Activated naive CD4-positive, alpha-beta T cell treated with anti-CD3 and anti-CD28 coated beads for 36 hours (primary cell): ENCODE measurements around the gene TMEM178A. TPM values are rescaled to one million over a fixed set of nuclear protein-coding genes. Genes with fewer than 3 reads are reported as not detected.
A peak's percentile ranks its signal among the peaks of the same experiment; 100 is the strongest.

Source experiments
- CTCF ChIA-PET: fragments of 350-600 bp; sonication (Branson Sonifier 250); formaldehyde crosslinking; loops from one replicate; lab custom pipeline; 2021; ENCODE audit warnings: antibody characterized with exemption; lab: Charles Lee
- DNase-seq: peaks from one replicate; pipeline ENCODE4 v3.0.0-alpha.2; 2020
- H3K27ac Mint-ChIP-seq: one replicate; pipeline ENCODE4 v1.8.0; 2021; ENCODE audit warnings: mild to moderate bottlenecking, mixed read lengths
- H3K27me3 Mint-ChIP-seq: one replicate; pipeline ENCODE4 v1.8.0; 2021; ENCODE audit warnings: low read depth, mixed read lengths
- H3K36me3 Mint-ChIP-seq: one replicate; pipeline ENCODE4 v1.8.0; 2021; ENCODE audit warnings: low read depth, mixed read lengths
- H3K4me1 Mint-ChIP-seq: one replicate; pipeline ENCODE4 v1.8.0; 2021; ENCODE audit warnings: low read depth, mixed read lengths
- H3K4me3 Mint-ChIP-seq: one replicate; pipeline ENCODE4 v1.8.0; 2021; ENCODE audit warnings: mild to moderate bottlenecking, moderate library complexity, mixed read lengths
- H3K9me3 Mint-ChIP-seq: one replicate; pipeline ENCODE4 v1.8.0; 2021; ENCODE audit warnings: mixed read lengths
- intact Hi-C: fragments of 100-400 bp; cut with micrococcal nuclease; formaldehyde crosslinking; loops from one replicate; pipeline ENCODE4 v1.15.1; 2023
- total RNA-seq, 2 experiments: library from RNA; stranded (reverse); gene quantifications; one replicate each; pipeline ENCODE4 v1.2.3, GENCODE V29; 2021

TMEM178A gene
- total RNA-seq, 2 experiments from 2014 or later, result 0.25 to 0.55 TPM

DNA sequence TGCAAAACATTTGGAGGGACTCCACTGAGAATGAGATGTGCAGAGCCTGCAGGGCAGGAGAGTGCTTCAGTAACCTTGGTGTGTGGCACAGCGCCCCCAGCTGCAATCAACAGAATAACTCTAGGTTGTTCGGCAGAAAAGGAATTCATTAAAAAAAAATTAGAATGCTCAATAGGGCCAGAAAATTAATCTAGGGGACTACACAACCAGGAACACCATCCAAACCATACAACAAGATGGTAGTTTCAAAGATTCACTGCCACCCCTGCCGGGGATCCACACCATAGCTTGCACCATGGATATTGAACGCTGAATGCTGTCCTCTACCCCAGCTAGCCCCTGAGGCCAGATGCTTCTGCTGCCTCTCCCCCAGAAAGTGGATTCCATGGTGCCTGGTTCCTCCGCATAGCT lies 63.2 kb downstream of the TMEM178A start:
- peaks cover 2% of the 10 kb centered on the region for H3K4me1 Mint-ChIP-seq
- CTCF ChIA-PET, result interaction anchor here (0.6 to 3.0 kb wide), 11 partner anchors 9 to 669 kb away, joined by 3 to 11 read pairs (median 3); no protein-coding TSS in a partner anchor
- peaks cover 13% of the 10 kb centered on the region for H3K36me3 Mint-ChIP-seq
- no peaks in the 10 kb centered on the region for H3K9me3 Mint-ChIP-seq
- no peak overlapping the region for H3K27ac Mint-ChIP-seq
- intact Hi-C loops, result no loop called here
- H3K27me3 Mint-ChIP-seq, result no peaks in the 10 kb centered on the region
- peak; percentile 63 for DNase-seq
- no peak overlapping the region for H3K4me3 Mint-ChIP-seq

DNA sequence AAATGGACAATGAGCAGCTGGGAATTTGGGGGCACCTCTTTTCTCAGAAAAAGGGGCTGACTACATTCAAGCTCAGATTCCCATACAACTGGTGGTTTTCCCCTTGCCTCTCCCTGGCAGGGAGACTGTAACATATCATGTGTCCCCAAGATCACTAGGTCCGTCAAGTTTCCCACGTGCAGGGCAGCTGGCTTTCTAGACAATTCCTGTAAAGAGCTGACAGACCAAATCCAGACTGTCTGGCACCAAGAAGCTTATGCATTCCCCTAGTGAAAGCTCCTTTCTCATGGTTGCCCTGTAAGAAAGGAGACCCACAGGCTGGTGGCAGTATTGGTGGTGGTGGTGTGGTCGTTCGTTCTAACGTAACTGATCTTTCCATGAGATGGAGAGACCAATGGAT lies 64.6 kb downstream of the TMEM178A start:
- Mint-ChIP-seq H3K27ac (no peak overlapping the region), H3K36me3 (peaks cover 24% of the 10 kb centered on the region), H3K9me3 (no peaks in the 10 kb centered on the region), H3K4me1 (peaks cover 2% of the 10 kb centered on the region), H3K27me3 (no peaks in the 10 kb centered on the region), H3K4me3 (no peak overlapping the region)
- no peak for DNase-seq
- CTCF ChIA-PET, result interaction anchor here (0.7 to 3.0 kb wide), 11 partner anchors 8 to 353 kb away, joined by 3 to 11 read pairs (median 3); no protein-coding TSS in a partner anchor
- intact Hi-C loops, result loop anchor here (1.0 to 10.0 kb wide), 8 partner anchors 193 to 785 kb away; no protein-coding TSS in a partner anchor

DNA sequence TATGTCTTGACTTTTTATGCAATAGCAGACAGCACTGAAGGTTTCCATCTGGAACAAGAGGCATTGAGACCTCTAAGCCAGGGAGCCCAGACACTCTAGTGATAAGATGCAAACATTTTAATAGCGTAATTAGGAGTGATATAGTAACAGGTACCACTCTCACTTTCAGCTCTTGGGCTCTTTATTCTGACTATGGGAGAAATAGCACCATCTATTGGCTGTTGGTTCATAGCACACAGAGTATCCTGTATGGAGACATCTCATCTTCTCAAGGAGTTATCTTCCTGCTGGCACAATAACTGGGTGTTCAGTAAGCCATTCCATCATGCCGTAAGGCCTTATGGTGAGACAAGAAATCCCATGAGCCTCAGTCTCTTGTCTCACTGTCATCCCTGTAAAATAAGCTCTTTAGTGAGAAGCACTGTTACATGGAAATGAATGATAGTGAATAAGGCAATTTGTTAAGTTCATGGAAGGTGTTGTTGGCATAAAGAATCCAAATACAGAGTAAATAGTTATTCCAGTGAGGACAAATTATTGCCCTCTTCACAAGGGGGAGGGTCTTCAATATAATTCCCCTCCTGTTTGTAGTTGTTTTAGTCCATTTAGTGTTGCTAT lies 65.1 kb downstream of the TMEM178A start:
- Mint-ChIP-seq H3K4me3 (no peak overlapping the region), H3K9me3 (no peaks in the 10 kb centered on the region), H3K27me3 (no peaks in the 10 kb centered on the region), H3K27ac (no peak overlapping the region), H3K36me3 (peaks cover 29% of the 10 kb centered on the region), H3K4me1 (peaks cover 2% of the 10 kb centered on the region)
- intact Hi-C loops, result loop anchor here (1.0 to 10.0 kb wide), 8 partner anchors 193 to 786 kb away; no protein-coding TSS in a partner anchor
- CTCF ChIA-PET, result interaction anchor here (0.7 to 3.0 kb wide), 8 partner anchors 10 to 353 kb away, joined by 3 to 11 read pairs (median 3); no protein-coding TSS in a partner anchor
- DNase-seq, result no peak

DNA sequence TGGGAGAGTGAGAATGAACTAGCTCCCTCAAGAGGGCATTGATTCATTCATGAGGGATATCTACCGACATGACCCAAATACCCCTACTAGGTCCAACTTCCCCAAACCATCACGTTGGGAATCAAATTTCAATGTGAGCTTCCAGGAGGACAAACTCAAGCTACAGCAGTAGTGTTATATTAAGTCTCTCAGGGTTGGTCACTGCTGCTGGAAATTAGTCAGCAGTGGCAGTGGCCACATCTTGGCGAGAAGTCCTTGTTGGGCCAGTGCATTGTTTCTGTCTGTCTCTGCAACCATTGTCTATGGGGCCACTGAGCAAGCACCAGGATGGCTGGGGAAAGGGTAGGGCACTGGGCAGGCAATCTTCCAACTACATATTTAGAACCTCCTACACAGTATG lies 65.8 kb downstream of the TMEM178A start:
- H3K27ac Mint-ChIP-seq, result no peak overlapping the region
- H3K9me3 Mint-ChIP-seq, result no peaks in the 10 kb centered on the region
- intact Hi-C loops, result loop anchor here (5.0 to 10.0 kb wide), 3 partner anchors 194 to 787 kb away; no protein-coding TSS in a partner anchor
- no peak overlapping the region for H3K4me3 Mint-ChIP-seq
- no peak for DNase-seq
- no peaks in the 10 kb centered on the region for H3K4me1 Mint-ChIP-seq
- CTCF ChIA-PET, result interaction anchor here (1.3 to 1.9 kb wide), 2 partner anchors 17 to 354 kb away, joined by 3 to 6 read pairs; no protein-coding TSS in a partner anchor
- peaks cover 32% of the 10 kb centered on the region for H3K36me3 Mint-ChIP-seq
- no peaks in the 10 kb centered on the region for H3K27me3 Mint-ChIP-seq

DNA sequence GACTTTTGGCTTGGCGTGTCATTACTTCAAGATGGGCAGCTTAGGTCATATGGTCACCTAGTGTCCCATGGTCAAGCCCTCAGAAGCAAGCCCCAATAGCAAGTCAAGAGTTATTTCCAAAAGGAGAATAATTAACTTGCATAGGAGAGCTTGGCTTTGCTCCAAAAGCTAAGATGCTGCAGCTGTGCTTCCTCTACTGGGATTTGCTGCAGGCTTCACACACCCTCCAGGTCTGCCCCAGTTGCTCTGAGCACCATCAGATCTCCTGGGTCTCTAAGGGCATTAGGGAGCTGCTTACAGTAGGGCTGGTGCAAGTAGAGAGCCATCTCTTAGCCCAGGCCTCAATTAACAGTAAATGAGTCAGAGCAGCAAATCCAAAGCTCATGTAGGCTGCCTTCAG lies 66.8 kb downstream of the TMEM178A start:
- Mint-ChIP-seq H3K36me3 (peaks cover 37% of the 10 kb centered on the region), H3K27ac (no peak overlapping the region), H3K27me3 (no peaks in the 10 kb centered on the region), H3K9me3 (no peaks in the 10 kb centered on the region), H3K4me3 (no peak overlapping the region), H3K4me1 (no peaks in the 10 kb centered on the region)
- CTCF ChIA-PET, result interaction anchor here (0.6 kb wide), 1 partner anchor 217 kb away, joined by 3 read pairs; no protein-coding TSS in a partner anchor
- no peak for DNase-seq
- intact Hi-C loops, result loop anchor here (5.0 to 10.0 kb wide), 3 partner anchors 195 to 788 kb away; no protein-coding TSS in a partner anchor

DNA sequence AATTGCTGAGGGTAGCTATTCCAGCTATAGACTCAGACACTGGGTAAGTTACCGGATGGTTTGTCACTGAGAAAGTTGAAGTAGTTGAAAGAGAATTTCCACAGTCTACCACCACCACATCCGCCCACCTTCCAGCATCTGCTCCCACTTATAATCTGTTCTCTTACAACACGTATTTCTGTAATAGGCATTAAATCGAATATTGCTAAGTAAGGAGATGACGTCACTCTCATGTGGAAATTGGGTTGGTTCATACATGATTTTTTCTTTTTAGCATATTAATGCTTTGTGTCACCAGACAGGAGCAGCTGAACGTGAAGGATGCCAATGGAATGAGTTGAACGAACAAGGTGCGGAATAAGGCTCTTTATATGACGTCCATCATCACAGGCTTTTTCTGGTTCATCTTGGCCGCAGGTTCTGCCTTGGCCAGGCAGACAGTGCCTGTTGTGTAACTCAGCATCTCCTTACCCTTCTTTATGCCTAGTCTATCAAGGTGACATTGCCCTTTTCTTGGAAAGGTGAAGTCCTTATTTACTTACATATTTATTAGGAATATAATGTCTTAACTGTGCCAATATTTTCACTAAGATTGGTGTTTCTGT lies 67.5 kb downstream of the TMEM178A start:
- DNase-seq, result no peak
- Mint-ChIP-seq H3K4me3 (no peak overlapping the region), H3K4me1 (peaks cover 2% of the 10 kb centered on the region), H3K27me3 (no peaks in the 10 kb centered on the region), H3K36me3 (peaks cover 44% of the 10 kb centered on the region), H3K9me3 (no peaks in the 10 kb centered on the region), H3K27ac (no peak overlapping the region)
- intact Hi-C loops, result loop anchor here (5.0 to 10.0 kb wide), 3 partner anchors 196 to 788 kb away; no protein-coding TSS in a partner anchor
- CTCF ChIA-PET, result no interaction called here

DNA sequence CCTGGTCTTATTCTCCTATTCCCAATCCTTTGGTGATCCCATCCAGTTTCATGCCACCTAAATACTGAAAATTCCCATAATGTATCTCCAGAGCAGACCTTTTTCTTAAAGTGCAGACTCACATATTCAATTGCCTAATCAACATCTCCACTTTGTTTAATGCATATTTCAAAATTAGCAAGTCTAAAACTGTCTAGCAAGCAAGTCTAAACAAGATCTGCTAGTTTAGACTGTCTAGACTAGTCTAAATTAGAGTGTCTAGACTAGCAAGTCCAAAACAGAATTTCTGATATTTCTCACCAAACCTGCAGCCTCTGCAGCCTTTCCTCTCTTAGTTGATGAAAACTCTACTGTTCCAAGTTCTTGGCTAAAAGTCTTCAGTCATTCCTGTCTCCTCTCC lies 68.7 kb downstream of the TMEM178A start:
- intact Hi-C loops, result loop anchor here (5.0 to 10.0 kb wide), 3 partner anchors 197 to 790 kb away; no protein-coding TSS in a partner anchor
- CTCF ChIA-PET, result no interaction called here
- H3K4me3 Mint-ChIP-seq, result no peak overlapping the region

DNA sequence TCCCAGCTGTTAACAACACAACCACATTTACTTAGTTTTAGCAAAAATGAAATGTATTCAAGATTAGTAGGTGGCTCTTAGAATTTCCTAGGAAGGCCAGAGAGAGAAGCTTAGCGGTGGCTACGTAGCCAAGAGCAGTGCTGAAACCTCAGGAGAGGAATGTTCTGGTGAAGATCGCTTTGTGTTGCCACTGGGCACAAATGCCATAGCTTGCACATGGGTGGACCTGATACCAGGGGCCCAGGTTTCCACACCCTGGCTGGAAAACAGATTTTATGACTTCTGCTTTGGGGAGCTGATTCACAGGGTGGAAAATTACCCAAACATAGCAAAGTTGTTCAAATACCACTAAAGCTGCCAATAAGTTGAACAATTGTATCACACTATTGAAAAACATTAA lies 69.9 kb downstream of the TMEM178A start:
- CTCF ChIA-PET, result no interaction called here
- Mint-ChIP-seq H3K4me3 (no peak overlapping the region), H3K9me3 (no peaks in the 10 kb centered on the region), H3K36me3 (peaks cover 55% of the 10 kb centered on the region), H3K4me1 (peaks cover 2% of the 10 kb centered on the region), H3K27me3 (no peaks in the 10 kb centered on the region), H3K27ac (no peak overlapping the region)
- intact Hi-C loops, result loop anchor here (10.0 kb wide), 1 partner anchor 791 kb away; no protein-coding TSS in a partner anchor
- DNase-seq, result no peak

More for the DNA sequence above, 68.7 kb downstream of the TMEM178A start:
- Mint-ChIP-seq H3K27me3 (no peaks in the 10 kb centered on the region), H3K27ac (no peak overlapping the region), H3K9me3 (no peaks in the 10 kb centered on the region), H3K4me1 (peaks cover 2% of the 10 kb centered on the region), H3K36me3 (peaks cover 52% of the 10 kb centered on the region)
- no peak for DNase-seq

DNA sequence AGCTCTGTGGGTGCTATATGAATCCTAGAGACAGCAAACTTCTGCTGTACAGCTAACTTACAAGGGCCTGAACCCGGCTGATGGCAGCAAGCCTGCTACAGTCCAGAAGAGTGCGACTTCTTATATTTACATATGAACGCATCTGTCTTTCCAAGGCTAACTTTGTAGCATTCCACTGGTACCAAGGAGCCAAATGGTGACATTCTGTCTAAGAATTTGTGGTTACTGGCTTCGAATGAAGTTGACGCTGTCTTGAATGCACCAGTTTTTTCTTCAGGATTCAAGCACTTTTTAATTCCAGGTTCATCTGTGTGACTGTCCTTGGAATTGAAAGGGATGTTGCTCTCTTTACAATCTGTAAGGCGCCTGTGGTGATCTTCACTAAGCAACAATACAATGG lies 70.9 kb downstream of the TMEM178A start:
- Mint-ChIP-seq H3K27ac (no peak overlapping the region), H3K4me3 (no peak overlapping the region), H3K9me3 (no peaks in the 10 kb centered on the region), H3K27me3 (no peaks in the 10 kb centered on the region), H3K4me1 (peaks cover 2% of the 10 kb centered on the region), H3K36me3 (peaks cover 60% of the 10 kb centered on the region)
- intact Hi-C loops, result loop anchor here (10.0 kb wide), 1 partner anchor 792 kb away; no protein-coding TSS in a partner anchor
- CTCF ChIA-PET, result no interaction called here
- no peak for DNase-seq

DNA sequence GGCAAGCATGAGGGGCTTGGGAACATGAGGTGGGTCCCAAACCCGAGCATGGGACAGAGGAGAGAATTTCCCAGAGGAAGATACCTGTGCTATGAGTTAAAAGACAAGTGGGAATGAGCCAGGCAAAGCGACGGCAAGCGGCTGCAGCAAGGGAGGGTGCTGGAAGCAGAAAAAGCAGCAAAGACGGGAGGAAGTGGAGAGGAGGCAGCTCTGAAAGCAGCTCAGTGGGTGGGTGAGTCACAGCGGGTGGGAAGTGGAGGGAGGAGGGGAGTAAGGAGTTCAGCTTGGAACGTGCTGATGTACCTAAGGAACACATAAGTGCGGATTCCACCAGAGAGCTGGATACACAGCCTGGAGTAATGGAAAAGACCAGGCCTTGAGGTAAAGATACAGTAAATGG lies 71.9 kb downstream of the TMEM178A start:
- CTCF ChIA-PET, result no interaction called here
- no peak for DNase-seq
- no peak overlapping the region for H3K4me3 Mint-ChIP-seq
- no peaks in the 10 kb centered on the region for H3K27me3 Mint-ChIP-seq
- H3K36me3 Mint-ChIP-seq, result peaks cover 58% of the 10 kb centered on the region
- H3K4me1 Mint-ChIP-seq, result peaks cover 2% of the 10 kb centered on the region
- H3K9me3 Mint-ChIP-seq, result no peaks in the 10 kb centered on the region
- no peak overlapping the region for H3K27ac Mint-ChIP-seq
- intact Hi-C loops, result loop anchor here (10.0 kb wide), 1 partner anchor 793 kb away; no protein-coding TSS in a partner anchor

DNA sequence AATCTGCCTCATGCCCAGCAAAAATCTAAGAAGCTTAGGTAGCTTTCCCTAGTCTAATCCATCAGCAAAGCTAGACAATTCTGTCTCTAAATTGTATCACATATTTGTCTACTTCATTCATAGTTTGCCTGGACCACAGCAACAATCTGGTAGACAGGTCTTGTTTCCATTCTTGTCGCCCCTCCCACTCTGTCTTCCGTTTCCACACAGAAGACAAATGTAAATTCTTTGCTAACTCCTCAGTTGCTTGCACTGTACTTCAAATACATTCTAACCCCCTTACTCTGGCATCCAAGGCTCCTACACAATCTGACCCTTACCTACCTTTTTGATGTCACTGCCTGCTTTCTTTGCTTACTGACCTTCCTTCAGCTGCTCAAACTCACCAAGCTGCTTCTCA lies 73.2 kb downstream of the TMEM178A start:
- H3K4me1 Mint-ChIP-seq, result peaks cover 2% of the 10 kb centered on the region
- H3K27ac Mint-ChIP-seq, result no peak overlapping the region
- CTCF ChIA-PET, result interaction anchor here (1.0 kb wide), 1 partner anchor 9 kb away, joined by 3 read pairs; no protein-coding TSS in a partner anchor
- intact Hi-C loops, result loop anchor here (10.0 kb wide), 1 partner anchor 794 kb away; no protein-coding TSS in a partner anchor
- H3K4me3 Mint-ChIP-seq, result no peak overlapping the region
- H3K27me3 Mint-ChIP-seq, result no peaks in the 10 kb centered on the region
- DNase-seq, result no peak
- peaks cover 62% of the 10 kb centered on the region for H3K36me3 Mint-ChIP-seq
- no peaks in the 10 kb centered on the region for H3K9me3 Mint-ChIP-seq

DNA sequence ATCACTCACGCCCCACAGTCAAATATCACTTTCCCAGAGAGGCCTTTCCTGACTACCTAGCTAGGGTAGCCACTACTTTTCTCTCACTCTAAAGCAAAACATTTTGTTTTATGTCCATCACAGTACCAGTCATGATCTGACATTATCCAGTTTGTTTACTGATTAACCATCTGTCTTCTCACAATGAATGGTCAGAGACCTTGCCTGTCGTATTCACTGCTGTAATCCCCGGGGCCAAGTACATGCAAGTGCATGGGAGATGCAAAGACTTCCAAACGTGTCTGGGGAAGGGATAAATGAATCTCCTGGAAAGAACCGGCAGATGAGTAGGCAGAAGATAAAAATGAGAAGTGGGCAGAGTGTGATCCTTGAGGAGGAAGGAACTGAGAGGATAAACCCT lies 73.7 kb downstream of the TMEM178A start:
- peaks cover 58% of the 10 kb centered on the region for H3K36me3 Mint-ChIP-seq
- H3K4me1 Mint-ChIP-seq, result peaks cover 2% of the 10 kb centered on the region
- H3K9me3 Mint-ChIP-seq, result no peaks in the 10 kb centered on the region
- no peak overlapping the region for H3K4me3 Mint-ChIP-seq
- no peak for DNase-seq
- CTCF ChIA-PET, result interaction anchor here (1.0 to 2.1 kb wide), 2 partner anchors 9 to 10 kb away, joined by 3 to 11 read pairs; no protein-coding TSS in a partner anchor
- H3K27me3 Mint-ChIP-seq, result no peaks in the 10 kb centered on the region
- intact Hi-C loops, result loop anchor here (10.0 kb wide), 1 partner anchor 795 kb away; no protein-coding TSS in a partner anchor
- no peak overlapping the region for H3K27ac Mint-ChIP-seq
